Mesothelial cell of epicardium (in vitro differentiated cells): ENCODE results near the gene OSBPL5. TPM values are rescaled to one million over a fixed set of nuclear protein-coding genes. Genes with fewer than 3 reads are reported as not detected.

ENCODE experiments used
- DNase-seq, 2 experiments: peaks; one replicate each; pipeline ENCODE4 v3.0.0; 2021; ENCODE audit warnings: low spot score in 2 of 2; ENCODE audit not compliant: unreplicated experiment in 2 of 2
- H3K27ac Mint-ChIP-seq: 2 replicates; pipeline ENCODE4 v1.8.0; 2021; ENCODE audit warnings: mixed read lengths
- H3K27me3 Mint-ChIP-seq: 2 replicates; pipeline ENCODE4 v1.8.0; 2021; ENCODE audit warnings: low read depth, mixed read lengths
- H3K36me3 Mint-ChIP-seq: 2 replicates; pipeline ENCODE4 v1.8.0; 2021; ENCODE audit warnings: mixed read lengths
- H3K4me1 Mint-ChIP-seq: 2 replicates; pipeline ENCODE4 v1.8.0; 2021; ENCODE audit warnings: mixed read lengths
- H3K4me3 Mint-ChIP-seq: 2 replicates; pipeline ENCODE4 v1.8.0; 2021; ENCODE audit warnings: mild to moderate bottlenecking, moderate library complexity, mixed read lengths
- H3K9me3 Mint-ChIP-seq: 2 replicates; pipeline ENCODE4 v1.8.0; 2021; ENCODE audit warnings: mixed read lengths
- total RNA-seq: library from RNA; stranded (reverse); gene quantifications from 3 replicates; pipeline ENCODE4 v1.2.1, GENCODE V29; 2021
- TF ChIP-seq, protein P1 (sequence below): fragments of 200-600 bp; sonication (generic); IDR thresholded peaks from one replicate; pipeline ENCODE4 v1.5.0; 2021; ENCODE audit warnings: antibody characterized with exemption; ENCODE audit not compliant: unreplicated experiment

OSBPL5 gene
- total RNA-seq, 1 donor from 2014 or later: 37.1 TPM

DNA sequence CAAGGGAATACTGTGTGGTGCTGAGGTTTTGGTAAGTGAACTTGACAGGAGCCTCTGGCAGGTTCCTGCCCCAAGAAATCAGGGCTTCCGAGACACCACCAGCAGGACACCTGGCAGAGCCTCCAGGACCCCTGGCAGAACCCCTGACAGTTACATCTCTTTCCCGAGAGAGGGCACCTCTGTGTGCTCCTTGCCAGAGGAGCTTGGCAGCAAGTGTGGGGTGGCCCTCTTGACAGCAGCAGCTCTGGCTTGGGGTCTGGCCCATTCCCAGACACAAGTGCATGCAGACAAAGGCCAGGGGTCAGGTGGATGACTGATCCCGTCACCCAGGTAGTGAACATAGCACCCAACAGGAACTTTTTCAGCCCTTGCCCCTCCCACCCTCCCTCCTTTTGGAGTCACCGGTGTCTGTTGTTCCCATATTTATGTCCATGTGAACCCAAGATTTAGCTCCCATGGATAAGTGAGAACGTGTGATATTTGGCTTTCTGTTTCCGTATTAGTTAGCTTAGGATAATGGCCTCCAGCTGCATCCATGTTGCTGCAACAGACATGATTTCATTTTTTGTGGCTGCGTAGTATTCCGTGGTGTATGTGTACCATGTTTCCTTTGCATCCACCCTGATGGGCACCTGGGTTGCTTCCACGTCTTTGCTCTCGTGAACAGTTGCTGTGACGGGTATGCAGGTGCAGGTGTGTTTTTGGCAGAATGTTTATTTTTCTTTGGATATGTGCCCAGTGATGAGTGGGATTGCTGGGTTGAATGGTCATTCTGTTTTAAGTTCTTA, 21.2 kb upstream of the OSBPL5 start:
- peaks cover 9% of the 10 kb centered on the region for H3K27me3 Mint-ChIP-seq
- H3K27ac Mint-ChIP-seq: no peak overlapping the region

DNA sequence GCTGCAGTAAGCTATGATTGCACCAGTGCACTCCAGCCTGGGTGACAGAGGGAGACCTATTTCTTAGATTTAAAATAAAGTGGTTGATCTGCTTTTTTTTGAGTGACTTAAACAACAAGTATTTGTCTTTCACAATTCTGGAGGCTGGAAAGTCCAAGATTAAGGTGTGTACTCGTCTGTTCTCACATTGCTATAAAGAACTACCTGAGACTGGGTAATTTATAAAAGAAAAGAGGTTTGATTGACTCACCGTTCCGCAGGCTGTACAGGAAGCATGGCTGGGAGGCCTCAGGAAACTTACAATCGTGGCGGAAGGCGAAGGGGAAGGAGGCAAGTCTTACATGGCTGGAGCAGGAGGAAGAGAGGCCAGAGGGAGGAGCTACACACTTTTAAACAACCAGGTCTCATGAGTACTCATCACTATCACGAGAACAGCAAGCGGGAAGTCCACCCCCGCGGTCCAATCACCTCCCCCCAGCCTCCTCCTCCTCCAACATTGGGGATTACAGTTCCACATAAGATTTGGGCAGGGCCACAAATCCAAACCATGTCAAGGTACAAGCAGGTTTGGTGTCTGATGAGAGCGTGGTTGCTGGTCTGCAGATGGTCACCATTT, 19.7 kb upstream of the OSBPL5 start:
- no peak for DNase-seq
- H3K27me3 Mint-ChIP-seq: peaks cover 9% of the 10 kb centered on the region
- no peaks in the 10 kb centered on the region for H3K4me1 Mint-ChIP-seq
- H3K9me3 Mint-ChIP-seq: peaks cover 5% of the 10 kb centered on the region
- no peaks in the 10 kb centered on the region for H3K36me3 Mint-ChIP-seq
- TF ChIP-seq, protein P1, sequence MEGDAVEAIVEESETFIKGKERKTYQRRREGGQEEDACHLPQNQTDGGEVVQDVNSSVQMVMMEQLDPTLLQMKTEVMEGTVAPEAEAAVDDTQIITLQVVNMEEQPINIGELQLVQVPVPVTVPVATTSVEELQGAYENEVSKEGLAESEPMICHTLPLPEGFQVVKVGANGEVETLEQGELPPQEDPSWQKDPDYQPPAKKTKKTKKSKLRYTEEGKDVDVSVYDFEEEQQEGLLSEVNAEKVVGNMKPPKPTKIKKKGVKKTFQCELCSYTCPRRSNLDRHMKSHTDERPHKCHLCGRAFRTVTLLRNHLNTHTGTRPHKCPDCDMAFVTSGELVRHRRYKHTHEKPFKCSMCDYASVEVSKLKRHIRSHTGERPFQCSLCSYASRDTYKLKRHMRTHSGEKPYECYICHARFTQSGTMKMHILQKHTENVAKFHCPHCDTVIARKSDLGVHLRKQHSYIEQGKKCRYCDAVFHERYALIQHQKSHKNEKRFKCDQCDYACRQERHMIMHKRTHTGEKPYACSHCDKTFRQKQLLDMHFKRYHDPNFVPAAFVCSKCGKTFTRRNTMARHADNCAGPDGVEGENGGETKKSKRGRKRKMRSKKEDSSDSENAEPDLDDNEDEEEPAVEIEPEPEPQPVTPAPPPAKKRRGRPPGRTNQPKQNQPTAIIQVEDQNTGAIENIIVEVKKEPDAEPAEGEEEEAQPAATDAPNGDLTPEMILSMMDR: no peak
- no peak overlapping the region for H3K4me3 Mint-ChIP-seq
- no peak overlapping the region for H3K27ac Mint-ChIP-seq

More for the DNA sequence above, 21.2 kb upstream of the OSBPL5 start:
- no peak for DNase-seq
- Mint-ChIP-seq H3K9me3 (no peaks in the 10 kb centered on the region), H3K36me3 (no peaks in the 10 kb centered on the region), H3K4me1 (no peaks in the 10 kb centered on the region), H3K4me3 (no peak overlapping the region)
- TF ChIP-seq, protein P1: no peak

DNA sequence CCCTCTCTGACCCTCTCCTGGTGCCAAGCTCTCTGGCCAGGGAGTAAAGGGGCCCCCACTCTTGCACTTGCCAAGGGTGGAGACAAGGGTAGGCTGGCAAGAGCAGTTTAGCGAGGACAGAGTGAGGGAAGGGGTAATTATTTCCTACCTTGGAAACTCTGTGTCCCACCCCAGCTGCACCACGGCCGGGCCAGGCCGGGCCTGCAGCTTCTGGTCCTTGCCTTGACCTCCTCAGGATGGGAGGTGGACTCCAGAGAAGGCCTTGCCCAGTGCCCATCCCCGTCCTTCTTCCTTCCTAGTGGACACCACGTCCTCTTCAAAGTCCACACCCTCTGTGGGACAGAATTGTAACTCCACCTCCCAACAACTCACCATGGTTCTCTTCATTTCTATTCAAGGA, 18.4 kb upstream of the OSBPL5 start:
- H3K27me3 Mint-ChIP-seq: peaks cover 9% of the 10 kb centered on the region
- H3K4me1 Mint-ChIP-seq: no peaks in the 10 kb centered on the region

DNA sequence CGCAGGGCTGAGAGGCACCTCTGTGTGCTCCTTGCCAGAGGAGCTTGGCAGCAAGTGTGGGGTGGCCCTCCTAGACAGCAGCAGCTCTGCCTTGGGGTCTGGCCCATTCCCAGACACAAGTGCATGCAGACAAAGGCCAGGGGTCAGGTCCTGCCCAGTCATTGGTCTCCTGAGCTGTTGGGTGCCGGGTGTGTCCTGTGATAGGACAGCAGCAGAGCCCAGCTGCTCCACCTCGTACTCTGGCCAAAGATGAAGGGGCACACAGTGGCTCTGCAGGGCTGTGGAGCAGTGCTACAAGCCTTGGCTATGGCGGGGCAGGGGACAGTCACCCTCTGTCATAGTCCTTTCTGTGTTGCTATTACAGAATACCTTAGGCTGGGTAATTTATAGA, 17.3 kb upstream of the OSBPL5 start:
- H3K27me3 Mint-ChIP-seq: peaks cover 6% of the 10 kb centered on the region
- TF ChIP-seq, protein P1: no peak
- no peak for DNase-seq
- no peaks in the 10 kb centered on the region for H3K4me1 Mint-ChIP-seq
- H3K4me3 Mint-ChIP-seq: no peak overlapping the region
- H3K36me3 Mint-ChIP-seq: no peaks in the 10 kb centered on the region
- peaks cover 15% of the 10 kb centered on the region for H3K9me3 Mint-ChIP-seq
- H3K27ac Mint-ChIP-seq: no peak overlapping the region

More for the DNA sequence above, 18.4 kb upstream of the OSBPL5 start:
- H3K4me3 Mint-ChIP-seq: no peak overlapping the region
- no peaks in the 10 kb centered on the region for H3K36me3 Mint-ChIP-seq
- no peak for DNase-seq
- H3K27ac Mint-ChIP-seq: no peak overlapping the region
- peaks cover 7% of the 10 kb centered on the region for H3K9me3 Mint-ChIP-seq
- TF ChIP-seq, protein P1: no peak

DNA sequence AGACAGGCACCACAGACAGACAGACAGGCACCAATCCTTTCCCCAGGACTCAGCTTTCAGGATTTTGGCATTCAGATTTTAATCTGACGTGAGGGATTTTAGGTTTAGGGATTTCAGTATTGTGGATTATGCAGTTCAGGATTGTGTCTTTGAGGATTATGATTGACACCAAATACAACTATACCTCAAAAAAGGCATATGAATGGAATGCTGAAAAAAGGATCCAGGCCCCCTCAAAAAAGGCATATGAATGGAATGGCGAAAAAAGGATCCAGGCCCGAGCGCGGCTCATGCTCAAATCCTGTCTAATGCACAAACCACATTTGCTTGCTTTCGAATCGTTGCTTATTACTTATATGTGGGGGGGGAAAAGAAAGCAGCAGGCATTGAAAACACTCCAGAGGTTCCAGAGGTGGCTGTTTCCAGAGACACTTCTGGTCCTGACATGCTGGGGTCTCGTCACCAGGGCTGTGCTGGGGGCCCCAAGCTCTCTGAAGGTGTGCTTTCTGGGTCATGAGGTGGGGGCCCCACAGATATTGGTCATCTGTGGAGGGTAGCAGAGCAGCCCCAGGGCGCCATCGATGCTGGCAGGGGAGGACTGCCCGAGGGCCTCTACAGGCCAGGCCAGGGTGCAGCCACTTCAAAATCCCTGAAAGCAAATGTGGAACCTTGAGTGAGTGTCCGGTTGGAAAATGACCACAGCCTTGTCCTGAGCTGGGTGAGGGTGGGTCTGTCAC, 16.8 kb upstream of the OSBPL5 start:
- Mint-ChIP-seq H3K36me3 (no peaks in the 10 kb centered on the region), H3K27ac (no peak overlapping the region), H3K4me3 (no peak overlapping the region), H3K9me3 (peaks cover 21% of the 10 kb centered on the region), H3K4me1 (no peaks in the 10 kb centered on the region), H3K27me3 (peaks cover 2% of the 10 kb centered on the region)
- no peak for DNase-seq
- TF ChIP-seq, protein P1: no peak
